Endodermal cell (in vitro differentiated cells): ENCODE data around the gene MID1. TPM values are rescaled to one million over a fixed set of nuclear protein-coding genes. Genes with fewer than 3 reads are reported as not detected.

Experiments
- DNase-seq: peaks from one replicate; pipeline ENCODE4 v3.0.0-alpha.2; 2017
- H3K27ac ChIP-seq: 2 replicates; pipeline ENCODE4 v1.5.1; 2013; ENCODE audit warnings: mild to moderate bottlenecking, low read depth, low read length, moderate library complexity
- H3K27me3 ChIP-seq: 2 replicates; pipeline ENCODE4 v1.6.1; 2013; ENCODE audit warnings: mild to moderate bottlenecking, low read length, moderate library complexity; ENCODE audit not compliant: insufficient read depth, control insufficient read depth, poor library complexity, severe bottlenecking
- H3K36me3 ChIP-seq: 2 replicates; pipeline ENCODE4 v1.7.0; 2013; ENCODE audit warnings: mild to moderate bottlenecking, low read length, moderate library complexity; ENCODE audit not compliant: control insufficient read depth, insufficient read depth
- H3K4me1 ChIP-seq: one replicate; pipeline ENCODE4 v1.7.0; 2013; ENCODE audit warnings: low read length; ENCODE audit not compliant: control insufficient read depth, insufficient read depth
- H3K4me3 ChIP-seq: 2 replicates; pipeline ENCODE4 v1.5.1; 2013; ENCODE audit warnings: mild to moderate bottlenecking, low read length, moderate library complexity
- H3K9ac ChIP-seq: 2 replicates; pipeline ENCODE4 v1.6.1; 2013; ENCODE audit warnings: mild to moderate bottlenecking, low read length, moderate library complexity; ENCODE audit not compliant: poor library complexity, severe bottlenecking; ENCODE audit errors: extremely low read depth
- H3K9me3 ChIP-seq: 2 replicates; pipeline ENCODE4 v1.6.1; 2013; ENCODE audit warnings: mild to moderate bottlenecking, low read length, moderate library complexity; ENCODE audit not compliant: control insufficient read depth
- H3K27ac Mint-ChIP-seq: 2 replicates; pipeline ENCODE4 v1.8.0; 2020; ENCODE audit warnings: mixed read lengths
- H3K27me3 Mint-ChIP-seq: 2 replicates; pipeline ENCODE4 v1.8.0; 2021; ENCODE audit warnings: mild to moderate bottlenecking, mixed read lengths; ENCODE audit not compliant: insufficient read depth
- H3K36me3 Mint-ChIP-seq: 2 replicates; pipeline ENCODE4 v1.8.0; 2020; ENCODE audit warnings: low read depth, mixed read lengths
- H3K4me1 Mint-ChIP-seq: 2 replicates; pipeline ENCODE4 v1.8.0; 2020; ENCODE audit warnings: mixed read lengths
- H3K4me3 Mint-ChIP-seq: 2 replicates; pipeline ENCODE4 v1.8.0; 2020; ENCODE audit warnings: mild to moderate bottlenecking, moderate library complexity, mixed read lengths
- H3K9me3 Mint-ChIP-seq: 2 replicates; pipeline ENCODE4 v1.8.0; 2020; ENCODE audit warnings: mild to moderate bottlenecking, mixed read lengths
- WGBS, 2 experiments: methylation state at CpG; one replicate each; pipeline versions ENCODE4 v1.1.5 to v1.1.7; 2013; ENCODE audit warnings: missing lambda C conversion rate in 2 of 2, mixed read lengths in 1 of 2; ENCODE audit not compliant: insufficient coverage in 1 of 2, insufficient read length in 1 of 2; 5-methylcytosine and 5-hydroxymethylcytosine counted together
- total RNA-seq, 2 donors: library from RNA; stranded (reverse); fragmentation: NEBNext Ultra II Directional in 1 of 2; extraction: Animal tissue kit (Norgen Biotek cat#: 25700) in 1 of 2; gene quantifications; 2 replicates in 1 of 2; 3 replicates in 1 of 2; pipeline ENCODE4 v1.2.1, GENCODE V29; 2021
- TF ChIP-seq, protein P1 (sequence below): fragments of 200-600 bp; sonication (generic); conservative IDR thresholded peaks from 2 replicates; pipeline ENCODE4 v1.5.0; 2021; ENCODE audit warnings: antibody characterized with exemption, mild to moderate bottlenecking

Gene MID1
- total RNA-seq, 2 donors from 2014 or later = 23.5 to 24.9 TPM

DNA sequence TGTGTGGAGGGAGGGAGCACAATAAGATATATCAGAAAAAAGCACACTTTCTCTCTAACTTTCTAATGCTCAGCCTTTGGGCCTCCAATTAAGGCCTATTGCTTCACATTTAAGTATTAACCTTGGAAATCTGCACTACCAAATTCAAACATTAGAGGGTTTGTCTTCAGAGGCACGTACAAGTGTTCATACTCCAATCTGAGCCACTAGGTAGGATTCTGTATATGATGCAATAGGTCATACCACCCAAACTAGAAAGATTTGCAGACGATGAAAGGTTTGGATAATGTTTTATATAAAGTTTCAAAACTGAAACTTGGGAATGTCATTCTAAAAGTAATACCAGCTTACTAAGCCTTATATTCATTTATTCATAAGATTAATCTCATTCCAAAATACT lies 106.4 kb downstream of the MID1 start:
- Histone ChIP-seq H3K27ac (no peak overlapping the region), H3K36me3 (no peaks in the 10 kb centered on the region), H3K4me3 (no peak overlapping the region), H3K9ac (no peak overlapping the region), H3K9me3 (no peaks in the 10 kb centered on the region), H3K4me1 (no peaks in the 10 kb centered on the region), H3K27me3 (no peaks in the 10 kb centered on the region)
- Mint-ChIP-seq H3K4me3 (no peak overlapping the region), H3K9me3 (peaks cover 50% of the 10 kb centered on the region), H3K27ac (no peak overlapping the region), H3K27me3 (no peaks in the 10 kb centered on the region), H3K36me3 (peaks cover 4% of the 10 kb centered on the region), H3K4me1 (peaks cover under 1% of the 10 kb centered on the region)
- TF ChIP-seq, protein P1, sequence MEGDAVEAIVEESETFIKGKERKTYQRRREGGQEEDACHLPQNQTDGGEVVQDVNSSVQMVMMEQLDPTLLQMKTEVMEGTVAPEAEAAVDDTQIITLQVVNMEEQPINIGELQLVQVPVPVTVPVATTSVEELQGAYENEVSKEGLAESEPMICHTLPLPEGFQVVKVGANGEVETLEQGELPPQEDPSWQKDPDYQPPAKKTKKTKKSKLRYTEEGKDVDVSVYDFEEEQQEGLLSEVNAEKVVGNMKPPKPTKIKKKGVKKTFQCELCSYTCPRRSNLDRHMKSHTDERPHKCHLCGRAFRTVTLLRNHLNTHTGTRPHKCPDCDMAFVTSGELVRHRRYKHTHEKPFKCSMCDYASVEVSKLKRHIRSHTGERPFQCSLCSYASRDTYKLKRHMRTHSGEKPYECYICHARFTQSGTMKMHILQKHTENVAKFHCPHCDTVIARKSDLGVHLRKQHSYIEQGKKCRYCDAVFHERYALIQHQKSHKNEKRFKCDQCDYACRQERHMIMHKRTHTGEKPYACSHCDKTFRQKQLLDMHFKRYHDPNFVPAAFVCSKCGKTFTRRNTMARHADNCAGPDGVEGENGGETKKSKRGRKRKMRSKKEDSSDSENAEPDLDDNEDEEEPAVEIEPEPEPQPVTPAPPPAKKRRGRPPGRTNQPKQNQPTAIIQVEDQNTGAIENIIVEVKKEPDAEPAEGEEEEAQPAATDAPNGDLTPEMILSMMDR = peak; percentile 40
- DNase-seq = no peak
- no CpG with 5 or more reads among the region's 2 CpGs for WGBS, 2 experiments

GRCh38 chrX:10512741-10513140 lies 107.6 kb downstream of the MID1 start:
- 100% methylated on average over 1 of the region's 3 CpGs; no CpG with 5 or more reads in 1 of the 2 experiments for WGBS, 2 experiments
- Histone ChIP-seq H3K9ac (no peak overlapping the region), H3K4me3 (no peak overlapping the region), H3K27me3 (no peaks in the 10 kb centered on the region), H3K27ac (no peak overlapping the region), H3K36me3 (no peaks in the 10 kb centered on the region), H3K4me1 (no peaks in the 10 kb centered on the region), H3K9me3 (no peaks in the 10 kb centered on the region)
- H3K9me3 Mint-ChIP-seq = peaks cover 54% of the 10 kb centered on the region
- peaks cover 3% of the 10 kb centered on the region for H3K4me1 Mint-ChIP-seq
- DNase-seq = no peak
- TF ChIP-seq, protein P1 = no peak
- no peak overlapping the region for H3K4me3 Mint-ChIP-seq
- peaks cover 4% of the 10 kb centered on the region for H3K36me3 Mint-ChIP-seq
- no peaks in the 10 kb centered on the region for H3K27me3 Mint-ChIP-seq
- H3K27ac Mint-ChIP-seq = no peak overlapping the region

- Histone ChIP-seq H3K27me3 (no peaks in the 10 kb centered on the region), H3K4me3 (no peak overlapping the region), H3K9me3 (no peaks in the 10 kb centered on the region), H3K27ac (no peak overlapping the region), H3K36me3 (no peaks in the 10 kb centered on the region), H3K4me1 (no peaks in the 10 kb centered on the region), H3K9ac (no peak overlapping the region)
- Mint-ChIP-seq H3K27ac (no peak overlapping the region), H3K4me1 (peaks cover 3% of the 10 kb centered on the region), H3K36me3 (peaks cover 4% of the 10 kb centered on the region), H3K4me3 (no peak overlapping the region), H3K9me3 (peaks cover 51% of the 10 kb centered on the region), H3K27me3 (no peaks in the 10 kb centered on the region)
- TF ChIP-seq, protein P1 = no peak
- DNase-seq = no peak
- whole genome bisulfite sequencing, 2 experiments = 100% methylated on average over 1 of the region's 1 CpG
Observed at GRCh38 chrX:10512258-10512657, 108.1 kb downstream of the MID1 start.
